GM21786 (cell line): ENCODE results near the gene ZNF485.
"Not testable (repeated sequence)": the region's sequence is repeated elsewhere in the genome, so short reads cannot be mapped to it uniquely, and the experiment has no call there.

ENCODE experiments used
- ATAC-seq: cut with Tn5 transposase; IDR thresholded peaks from one replicate; pipeline ENCODE4 v1.9.1; 2021; ENCODE audit not compliant: unreplicated experiment

ZNF485 gene

GRCh38 chr10:43606323-43607198 lies at the start of gene ZNF485:
ZNF485 (plus strand) TSS chr10:43606438; CDS start chr10:43607051, 613 bp downstream.
- peak; percentile 97 for ATAC-seq

GRCh38 chr10:43557214-43557613 lies 49.0 kb upstream of the ZNF485 start:
- ATAC-seq: no peak

- ATAC-seq: no peak
Observed at GRCh38 chr10:43569681-43570080, 36.6 kb upstream of the ZNF485 start.

GRCh38 chr10:43570971-43571370 lies 35.3 kb upstream of the ZNF485 start:
- ATAC-seq: no peak

- ATAC-seq: no peak
Observed at GRCh38 chr10:43573250-43574000, 32.8 kb upstream of the ZNF485 start.

- peak; percentile 95 for ATAC-seq
Observed at GRCh38 chr10:43574001-43574892, 32.0 kb upstream of the ZNF485 start, which contains the start of gene ZNF239. ZNF239 (minus strand) TSS chr10:43574616; CDS start chr10:43558079, 16,537 bp downstream.

GRCh38 chr10:43574906-43575305 lies 31.3 kb upstream of the ZNF485 start:
- no peak for ATAC-seq

- no peak for ATAC-seq
Observed at GRCh38 chr10:43576062-43576461, 30.2 kb upstream of the ZNF485 start.

GRCh38 chr10:43576580-43576979 lies 29.7 kb upstream of the ZNF485 start:
- ATAC-seq: no peak

- ATAC-seq: no peak
Observed at GRCh38 chr10:43584051-43584450, 22.2 kb upstream of the ZNF485 start.

GRCh38 chr10:43585046-43585445 lies 21.2 kb upstream of the ZNF485 start:
- ATAC-seq: no peak

- ATAC-seq: no peak
Observed at GRCh38 chr10:43585981-43586729, 20.1 kb upstream of the ZNF485 start.

GRCh38 chr10:43586730-43587115 lies 19.5 kb upstream of the ZNF485 start:
- ATAC-seq: not testable (repeated sequence)

- no peak for ATAC-seq
Observed at GRCh38 chr10:43591303-43591904, 14.8 kb upstream of the ZNF485 start.

- peak; percentile 92 for ATAC-seq
Observed at GRCh38 chr10:43594944-43595589, 11.2 kb upstream of the ZNF485 start.

GRCh38 chr10:43595739-43596298 lies 10.4 kb upstream of the ZNF485 start:
- peak; percentile 60 for ATAC-seq

GRCh38 chr10:43596546-43596945 lies 9.7 kb upstream of the ZNF485 start:
- no peak for ATAC-seq

GRCh38 chr10:43598446-43598845 lies 7.8 kb upstream of the ZNF485 start:
- no peak for ATAC-seq

- ATAC-seq: no peak
Observed at GRCh38 chr10:43599333-43599732, 6.9 kb upstream of the ZNF485 start.
